ENCODE results near the gene C10orf90.

The C10orf90 gene

GRCh38 chr10:126375926-126376554 is 294.5 kb downstream of the C10orf90 start:
- intact Hi-C loops (cut with micrococcal nuclease), result no loop called here
- Mint-ChIP-seq H3K4me3 (no peak overlapping the region), H3K4me1 (ENCODE audit: low read depth) (no peaks in the 10 kb centered on the region), H3K36me3 (ENCODE audit: low read depth) (no peaks in the 10 kb centered on the region), H3K9me3 (peaks cover 8% of the 10 kb centered on the region), H3K27ac (no peak overlapping the region), H3K27me3 (no peaks in the 10 kb centered on the region)

GRCh38 chr10:126375299-126375698 is 295.2 kb downstream of the C10orf90 start:
- Mint-ChIP-seq H3K9me3 (peaks cover 8% of the 10 kb centered on the region), H3K27ac (no peak overlapping the region), H3K27me3 (no peaks in the 10 kb centered on the region), H3K4me1 (ENCODE audit: low read depth) (no peaks in the 10 kb centered on the region), H3K36me3 (ENCODE audit: low read depth) (no peaks in the 10 kb centered on the region), H3K4me3 (no peak overlapping the region)
- intact Hi-C loops (cut with micrococcal nuclease), result no loop called here
